ENCODE measurements around the gene LGALS3BP.

Gene LGALS3BP

GRCh38 chr17:78998311-78999055, 18.8 kb upstream of the LGALS3BP start:
- no peak for DNase-seq (ENCODE audit: low read depth)

- no peak for DNase-seq (ENCODE audit: low read depth)
These were observed 18.2 kb upstream of the LGALS3BP start for GRCh38 chr17:78997881-78998280.

- no peak for DNase-seq (ENCODE audit: low read depth)
These were observed 17.6 kb upstream of the LGALS3BP start for GRCh38 chr17:78997231-78997741.

GRCh38 chr17:78996781-78997201, 17.1 kb upstream of the LGALS3BP start:
- no peak for DNase-seq (ENCODE audit: low read depth)

GRCh38 chr17:78995761-78996451, 16.2 kb upstream of the LGALS3BP start:
- no peak for DNase-seq (ENCODE audit: low read depth)

- DNase-seq (ENCODE audit: low read depth): no peak
These were observed 15.5 kb upstream of the LGALS3BP start for GRCh38 chr17:78995022-78995760.

- no peak for DNase-seq (ENCODE audit: low read depth)
These were observed 14.4 kb upstream of the LGALS3BP start for GRCh38 chr17:78993981-78994671.

GRCh38 chr17:78993241-78993956, 13.7 kb upstream of the LGALS3BP start:
- peak; percentile 32 for DNase-seq (ENCODE audit: low read depth)

- DNase-seq (ENCODE audit: low read depth): no peak
These were observed 13.0 kb upstream of the LGALS3BP start for GRCh38 chr17:78992542-78993212.

GRCh38 chr17:78991906-78992532, 12.3 kb upstream of the LGALS3BP start:
- DNase-seq (ENCODE audit: low read depth): no peak

- DNase-seq (ENCODE audit: low read depth): no peak
These were observed 11.5 kb upstream of the LGALS3BP start for GRCh38 chr17:78991017-78991738.

GRCh38 chr17:78990349-78991016, 10.8 kb upstream of the LGALS3BP start:
- DNase-seq (ENCODE audit: low read depth): no peak

GRCh38 chr17:78988152-78988551, 8.4 kb upstream of the LGALS3BP start:
- DNase-seq (ENCODE audit: low read depth): no peak

- DNase-seq (ENCODE audit: low read depth): no peak
These were observed 7.1 kb upstream of the LGALS3BP start for GRCh38 chr17:78986649-78987328.

GRCh38 chr17:78986048-78986648, 6.4 kb upstream of the LGALS3BP start:
- DNase-seq (ENCODE audit: low read depth): no peak

- no peak for DNase-seq (ENCODE audit: low read depth)
These were observed 5.7 kb upstream of the LGALS3BP start for GRCh38 chr17:78985395-78985794.

- DNase-seq (ENCODE audit: low read depth): no peak
These were observed 1.5 kb upstream of the LGALS3BP start for GRCh38 chr17:78981010-78981888.

All from stimulated activated CD8-positive, alpha-beta memory T cell treated with anti-CD3 and anti-CD28 coated beads, Interleukin-12 subunit alpha, Interleukin-12 subunit beta, amount 100 ng/mL, for 1 hour (primary cell).